ENCODE measurements around the gene BTN1A1. TPM values are rescaled to one million over a fixed set of nuclear protein-coding genes. Genes with fewer than 3 reads are reported as not detected.

The BTN1A1 gene
- total and polyA plus RNA-seq, 9 of the 15 experiments (the other 6 are each of a cell fraction or from before 2014, with no cell fraction given): 0.01 to 0.15 (median 0.06) TPM; not detected in 4

DNA sequence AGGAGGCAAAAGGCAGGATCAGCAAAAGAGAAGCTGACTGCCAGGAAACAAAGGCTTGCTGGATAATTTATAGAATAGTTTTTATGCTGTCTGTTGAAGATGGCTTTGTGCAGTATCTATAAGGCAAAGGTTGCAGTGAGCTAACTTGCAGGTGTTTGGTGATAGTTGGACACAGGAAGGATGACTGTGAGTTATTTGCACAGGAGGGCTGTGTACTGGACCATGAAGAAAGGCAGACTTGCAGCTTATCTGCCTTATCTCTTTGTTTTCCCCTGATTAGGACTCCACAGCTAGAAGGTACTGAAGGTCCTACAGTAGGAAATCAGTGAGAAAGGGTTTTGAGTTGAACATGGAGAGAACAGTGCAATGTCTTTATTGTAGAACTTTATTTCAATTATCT is 2.1 kb downstream of the BTN1A1 start (continued):
- TF ChIP-seq CEBPG (CRISPR knock-in tag; IDR thresholded peaks at IDR 0.05): no peak
- TF ChIP-seq CEBPG (tag; conservative IDR thresholded peaks at IDR 0.05 in 1 of 2, IDR thresholded peaks at IDR 0.05 in 1 of 2): no peak
- TF ChIP-seq TAF15 (IDR thresholded peaks at IDR 0.05; ENCODE audit: low read depth, low read length): no peak
- peak; percentile 37; the same call in 1 of the 2 replicates for TF ChIP-seq ZNF316 (IDR thresholded peaks at IDR 0.05)
- peak; percentile 93 for TF ChIP-seq CTBP1 (IDR thresholded peaks at IDR 0.05; ENCODE audit: borderline replicate concordance)
- TF ChIP-seq MTF1 (CRISPR knock-in tag; IDR thresholded peaks at IDR 0.05; ENCODE audit: borderline replicate concordance): no peak
- no peak for TF ChIP-seq ZNF253 (CRISPR knock-in tag; conservative IDR thresholded peaks at IDR 0.05)
- no peak for TF ChIP-seq HDAC6 (IDR thresholded peaks at IDR 0.05; ENCODE audit: low read depth, low read length)
- TF ChIP-seq HNRNPK (IDR thresholded peaks at IDR 0.05; ENCODE audit: low read depth, low read length, poor library complexity, severe bottlenecking): no peak
- TF ChIP-seq JUN (IDR thresholded peaks at IDR 0.05; ENCODE audit: borderline replicate concordance, low read depth, low read length): no peak
- no peak for TF ChIP-seq JUN (CRISPR knock-in tag; IDR thresholded peaks at IDR 0.05; ENCODE audit: borderline replicate concordance)
- no peak for TF ChIP-seq POLR3A (IDR thresholded peaks at IDR 0.05; ENCODE audit: borderline replicate concordance, extremely low read depth, insufficient read depth, insufficient read length)
- peak; percentile 85 for TF ChIP-seq ARID1B (IDR thresholded peaks at IDR 0.05)
- no peak for TF ChIP-seq PKNOX1 (IDR thresholded peaks at IDR 0.05)
- TF ChIP-seq CTCFL (IDR thresholded peaks at IDR 0.05; ENCODE audit: borderline replicate concordance, insufficient read depth, low read depth, low read length, poor library complexity, severe bottlenecking): no peak
- TF ChIP-seq CREB3L1 (IDR thresholded peaks at IDR 0.05; ENCODE audit: borderline replicate concordance, low read depth): no peak
- no peak for TF ChIP-seq RBM17 (IDR thresholded peaks at IDR 0.05; ENCODE audit: borderline replicate concordance, low read depth, low read length)
- no peak for TF ChIP-seq MED1 (CRISPR knock-in tag; IDR thresholded peaks at IDR 0.05; ENCODE audit: borderline replicate concordance)
- TF ChIP-seq, protein P1, sequence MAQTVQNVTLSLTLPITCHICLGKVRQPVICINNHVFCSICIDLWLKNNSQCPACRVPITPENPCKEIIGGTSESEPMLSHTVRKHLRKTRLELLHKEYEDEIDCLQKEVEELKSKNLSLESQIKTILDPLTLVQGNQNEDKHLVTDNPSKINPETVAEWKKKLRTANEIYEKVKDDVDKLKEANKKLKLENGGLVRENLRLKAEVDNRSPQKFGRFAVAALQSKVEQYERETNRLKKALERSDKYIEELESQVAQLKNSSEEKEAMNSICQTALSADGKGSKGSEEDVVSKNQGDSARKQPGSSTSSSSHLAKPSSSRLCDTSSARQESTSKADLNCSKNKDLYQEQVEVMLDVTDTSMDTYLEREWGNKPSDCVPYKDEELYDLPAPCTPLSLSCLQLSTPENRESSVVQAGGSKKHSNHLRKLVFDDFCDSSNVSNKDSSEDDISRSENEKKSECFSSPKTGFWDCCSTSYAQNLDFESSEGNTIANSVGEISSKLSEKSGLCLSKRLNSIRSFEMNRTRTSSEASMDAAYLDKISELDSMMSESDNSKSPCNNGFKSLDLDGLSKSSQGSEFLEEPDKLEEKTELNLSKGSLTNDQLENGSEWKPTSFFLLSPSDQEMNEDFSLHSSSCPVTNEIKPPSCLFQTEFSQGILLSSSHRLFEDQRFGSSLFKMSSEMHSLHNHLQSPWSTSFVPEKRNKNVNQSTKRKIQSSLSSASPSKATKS (CRISPR knock-in tag; IDR thresholded peaks at IDR 0.05): no peak
- TF ChIP-seq STAT5A (IDR thresholded peaks at IDR 0.05; ENCODE audit: borderline replicate concordance, low read length): peak; percentile 37; the same call in 1 of the 2 replicates
- TF ChIP-seq SMARCC2 (IDR thresholded peaks at IDR 0.05; ENCODE audit: low read depth): no peak; the same call in 1 of the 2 replicates
- TF ChIP-seq SMARCB1 (IDR thresholded peaks at IDR 0.05; ENCODE audit: insufficient read length, low read depth): peak; percentile 43
- no peak for TF ChIP-seq MTA2 (IDR thresholded peaks at IDR 0.05; ENCODE audit: low read depth)
